T-helper 17 cell (primary cell): Measurements from ENCODE around the gene COQ2. TPM values are rescaled to one million over a fixed set of nuclear protein-coding genes. Genes with fewer than 3 reads are reported as not detected.

Source experiments
- ATAC-seq: fragments of 150-1000 bp; cut with Tn5 transposase; 2 replicates; pipeline ENCODE4 v1.10.0; 2021; ENCODE audit warnings: mild to moderate bottlenecking, moderate library complexity
- DNase-seq, 3 donors: peaks; one replicate each; pipeline versions ENCODE4 v3.0.0 to v3.0.0-alpha.2; 2020 to 2021
- H3K9me3 ChIP-seq: one replicate; pipeline ENCODE4 v1.7.0; 2013; ENCODE audit warnings: low read length, mild to moderate bottlenecking; ENCODE audit not compliant: control insufficient read depth, poor library complexity, severe bottlenecking
- H3K27ac Mint-ChIP-seq: one replicate; pipeline ENCODE4 v1.8.0; 2022; ENCODE audit warnings: mild to moderate bottlenecking, moderate library complexity, mixed read lengths
- H3K27me3 Mint-ChIP-seq: one replicate; pipeline ENCODE4 v1.8.0; 2022; ENCODE audit warnings: mixed read lengths
- H3K36me3 Mint-ChIP-seq: one replicate; pipeline ENCODE4 v1.8.0; 2022; ENCODE audit warnings: low read depth, mixed read lengths
- H3K4me1 Mint-ChIP-seq: one replicate; pipeline ENCODE4 v1.8.0; 2022; ENCODE audit warnings: mild to moderate bottlenecking, mixed read lengths
- H3K4me3 Mint-ChIP-seq: one replicate; pipeline ENCODE4 v1.8.0; 2022; ENCODE audit warnings: mild to moderate bottlenecking, moderate library complexity, mixed read lengths
- total RNA-seq, 4 donors: library from RNA in 2 of 4; stranded (reverse) in 2 of 4; gene quantifications; one replicate each; pipeline ENCODE4 v1.2.3 and lab custom pipeline; 2022 to 2026

COQ2 gene
- total RNA-seq, 2 donors from 2014 or later = 4.7 to 5.5 TPM

DNA sequence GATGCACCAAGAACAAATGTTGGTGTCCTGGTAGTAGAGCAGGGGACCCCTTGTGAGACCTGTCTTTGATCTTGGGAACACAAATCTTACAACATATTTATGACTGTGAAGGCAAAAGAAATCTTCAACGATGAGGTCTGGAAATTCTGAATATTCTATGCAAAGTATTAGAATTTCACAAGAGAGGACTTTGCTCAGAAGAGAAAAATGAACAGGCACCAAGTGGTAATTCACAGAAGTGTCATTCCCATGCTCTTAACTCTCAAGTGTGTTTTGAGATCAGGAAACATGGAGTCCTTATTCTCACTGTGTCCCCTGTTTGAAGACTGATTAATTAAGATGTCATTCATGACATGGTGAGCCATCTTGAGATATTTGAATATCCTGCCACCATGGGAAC, 52.5 kb downstream of the COQ2 start:
- no peaks in the 10 kb centered on the region for H3K27me3 Mint-ChIP-seq
- ATAC-seq = no peak

GRCh38 chr4:83231620-83232076, 53.0 kb downstream of the COQ2 start:
- ATAC-seq (peak; percentile 59), DNase-seq (no peak)
- no peak overlapping the region for H3K27ac Mint-ChIP-seq
- H3K36me3 Mint-ChIP-seq = no peaks in the 10 kb centered on the region
- H3K4me1 Mint-ChIP-seq = peaks cover 36% of the 10 kb centered on the region
- no peaks in the 10 kb centered on the region for H3K27me3 Mint-ChIP-seq
- peak overlapping the region; percentile 26 for H3K4me3 Mint-ChIP-seq
- no peaks in the 10 kb centered on the region for H3K9me3 ChIP-seq

More for the DNA sequence above, 52.5 kb downstream of the COQ2 start:
- peak overlapping the region; percentile 26 for H3K4me3 Mint-ChIP-seq
- no peak for DNase-seq
- H3K4me1 Mint-ChIP-seq = peaks cover 38% of the 10 kb centered on the region
- H3K36me3 Mint-ChIP-seq = no peaks in the 10 kb centered on the region
- no peaks in the 10 kb centered on the region for H3K9me3 ChIP-seq
- no peak overlapping the region for H3K27ac Mint-ChIP-seq

DNA sequence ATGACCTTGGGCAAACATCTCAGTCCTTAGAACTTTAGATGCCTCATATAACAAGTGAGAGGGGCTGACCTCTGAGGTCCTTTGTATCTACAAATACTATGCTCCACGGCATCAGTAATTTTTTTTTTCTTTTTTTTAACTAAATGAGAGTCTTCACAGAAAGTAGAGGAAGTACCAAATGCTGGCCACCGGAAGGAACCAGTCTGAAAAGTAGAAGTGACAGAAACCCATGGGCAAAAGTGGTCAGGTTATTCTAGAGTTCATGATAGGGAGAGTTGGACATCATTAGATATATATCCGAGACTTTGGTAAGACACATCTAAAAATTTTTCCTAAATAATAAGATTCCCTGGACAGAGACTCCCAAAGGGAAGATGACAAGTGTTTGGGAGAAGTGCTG, 53.7 kb downstream of the COQ2 start:
- peak overlapping the region; percentile 61 for H3K4me3 Mint-ChIP-seq
- DNase-seq = no peak
- no peak overlapping the region for H3K27ac Mint-ChIP-seq
- no peak for ATAC-seq
- peaks cover 29% of the 10 kb centered on the region for H3K4me1 Mint-ChIP-seq
- no peaks in the 10 kb centered on the region for H3K9me3 ChIP-seq
- H3K36me3 Mint-ChIP-seq = no peaks in the 10 kb centered on the region
- H3K27me3 Mint-ChIP-seq = no peaks in the 10 kb centered on the region

DNA sequence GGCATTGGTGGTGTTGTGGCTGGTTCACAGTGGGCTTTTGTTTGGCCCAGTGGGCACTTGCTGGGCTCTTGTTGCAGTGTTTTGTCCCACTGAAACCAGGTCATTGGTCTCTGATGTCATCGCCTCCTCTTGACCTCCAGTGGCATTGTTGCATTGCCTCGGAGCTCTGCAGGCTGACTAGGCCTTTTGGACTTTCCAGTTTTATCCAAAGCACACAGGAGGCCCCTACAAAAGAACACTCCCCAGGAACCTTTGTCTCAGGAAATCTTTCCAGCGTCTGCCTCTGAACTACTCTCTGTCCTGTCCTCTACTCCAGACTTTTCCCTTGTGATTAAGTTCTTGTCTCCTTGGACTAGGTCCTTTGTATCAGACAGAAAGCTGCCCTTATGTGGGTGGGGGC, 54.8 kb downstream of the COQ2 start:
- DNase-seq = no peak
- H3K4me1 Mint-ChIP-seq = peaks cover 20% of the 10 kb centered on the region
- H3K9me3 ChIP-seq = no peaks in the 10 kb centered on the region
- no peak for ATAC-seq
- no peak overlapping the region for H3K4me3 Mint-ChIP-seq
- H3K27me3 Mint-ChIP-seq = no peaks in the 10 kb centered on the region
- H3K27ac Mint-ChIP-seq = peak overlapping the region; percentile 37
- no peaks in the 10 kb centered on the region for H3K36me3 Mint-ChIP-seq

DNA sequence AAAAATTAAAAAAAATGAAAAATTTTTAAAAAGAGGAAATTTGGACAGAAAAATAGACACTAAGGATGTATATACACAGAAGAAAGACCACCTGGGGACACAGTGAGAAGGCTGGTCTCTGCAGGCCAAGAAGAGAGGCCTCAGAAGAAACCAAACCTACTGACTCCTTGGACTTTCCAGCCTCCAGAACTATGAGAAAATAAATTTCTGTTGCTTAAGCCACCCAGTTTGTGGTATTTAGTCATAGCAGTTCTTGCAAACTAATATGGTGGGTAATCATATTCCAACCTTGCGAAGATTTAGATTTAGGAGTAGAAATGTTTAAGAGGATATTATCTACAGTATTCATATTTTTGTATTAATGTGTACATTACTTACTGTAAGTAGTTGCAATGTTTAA, 56.4 kb downstream of the COQ2 start:
- H3K4me1 Mint-ChIP-seq = peaks cover 16% of the 10 kb centered on the region
- no peak for ATAC-seq
- H3K9me3 ChIP-seq = no peaks in the 10 kb centered on the region
- H3K4me3 Mint-ChIP-seq = no peak overlapping the region
- no peaks in the 10 kb centered on the region for H3K27me3 Mint-ChIP-seq
- no peak for DNase-seq
- no peak overlapping the region for H3K27ac Mint-ChIP-seq
- H3K36me3 Mint-ChIP-seq = no peaks in the 10 kb centered on the region

DNA sequence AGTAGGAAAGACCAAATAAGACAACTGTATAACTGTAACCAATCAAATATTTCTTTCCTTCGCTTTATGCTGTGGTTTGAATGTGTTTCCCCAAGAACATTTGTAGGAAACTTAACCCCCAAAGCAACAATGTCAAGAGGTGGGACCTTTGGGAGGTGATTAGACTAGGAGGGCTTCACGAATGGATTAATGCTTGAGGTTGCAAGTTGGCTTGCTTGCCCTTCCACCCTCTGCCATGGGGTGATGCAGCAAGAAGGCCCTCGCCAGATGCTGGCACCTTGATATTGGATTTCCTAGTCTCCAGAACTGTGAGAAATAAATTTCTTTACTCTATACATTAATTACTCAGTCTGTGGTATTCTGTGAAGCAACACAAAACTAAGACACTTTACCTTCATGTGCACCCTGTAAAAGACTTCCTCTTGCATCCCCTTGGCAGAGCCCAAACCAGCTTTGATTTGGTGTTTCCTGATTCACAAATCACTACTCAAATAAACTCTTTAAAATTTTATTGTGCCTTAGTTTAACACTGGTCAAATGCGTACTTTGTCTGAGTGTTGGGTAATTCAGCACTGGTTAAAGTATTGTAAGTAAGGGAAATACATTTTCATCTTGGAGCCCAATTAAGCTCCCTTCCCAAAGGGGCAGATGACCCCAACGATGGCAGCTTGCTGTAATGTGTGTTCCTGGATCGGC, 59.9 kb downstream of the COQ2 start:
- no peaks in the 10 kb centered on the region for H3K9me3 ChIP-seq
- Mint-ChIP-seq H3K27me3 (no peaks in the 10 kb centered on the region), H3K4me3 (no peak overlapping the region), H3K4me1 (peaks cover 16% of the 10 kb centered on the region), H3K27ac (no peak overlapping the region), H3K36me3 (no peaks in the 10 kb centered on the region)
- no peak for ATAC-seq
- DNase-seq = no peak

GRCh38 chr4:83223781-83224180, 60.8 kb downstream of the COQ2 start:
- Mint-ChIP-seq H3K4me3 (no peak overlapping the region), H3K27me3 (no peaks in the 10 kb centered on the region), H3K4me1 (peaks cover 24% of the 10 kb centered on the region), H3K36me3 (no peaks in the 10 kb centered on the region), H3K27ac (no peak overlapping the region)
- no peaks in the 10 kb centered on the region for H3K9me3 ChIP-seq
- ATAC-seq (no peak), DNase-seq (no peak)

- no peak overlapping the region for H3K4me3 Mint-ChIP-seq
- no peaks in the 10 kb centered on the region for H3K27me3 Mint-ChIP-seq
- no peaks in the 10 kb centered on the region for H3K9me3 ChIP-seq
- H3K36me3 Mint-ChIP-seq = no peaks in the 10 kb centered on the region
- ATAC-seq (no peak), DNase-seq (no peak)
- no peak overlapping the region for H3K27ac Mint-ChIP-seq
- peaks cover 36% of the 10 kb centered on the region for H3K4me1 Mint-ChIP-seq
Measured at GRCh38 chr4:83221897-83222441, 62.6 kb downstream of the COQ2 start.

DNA sequence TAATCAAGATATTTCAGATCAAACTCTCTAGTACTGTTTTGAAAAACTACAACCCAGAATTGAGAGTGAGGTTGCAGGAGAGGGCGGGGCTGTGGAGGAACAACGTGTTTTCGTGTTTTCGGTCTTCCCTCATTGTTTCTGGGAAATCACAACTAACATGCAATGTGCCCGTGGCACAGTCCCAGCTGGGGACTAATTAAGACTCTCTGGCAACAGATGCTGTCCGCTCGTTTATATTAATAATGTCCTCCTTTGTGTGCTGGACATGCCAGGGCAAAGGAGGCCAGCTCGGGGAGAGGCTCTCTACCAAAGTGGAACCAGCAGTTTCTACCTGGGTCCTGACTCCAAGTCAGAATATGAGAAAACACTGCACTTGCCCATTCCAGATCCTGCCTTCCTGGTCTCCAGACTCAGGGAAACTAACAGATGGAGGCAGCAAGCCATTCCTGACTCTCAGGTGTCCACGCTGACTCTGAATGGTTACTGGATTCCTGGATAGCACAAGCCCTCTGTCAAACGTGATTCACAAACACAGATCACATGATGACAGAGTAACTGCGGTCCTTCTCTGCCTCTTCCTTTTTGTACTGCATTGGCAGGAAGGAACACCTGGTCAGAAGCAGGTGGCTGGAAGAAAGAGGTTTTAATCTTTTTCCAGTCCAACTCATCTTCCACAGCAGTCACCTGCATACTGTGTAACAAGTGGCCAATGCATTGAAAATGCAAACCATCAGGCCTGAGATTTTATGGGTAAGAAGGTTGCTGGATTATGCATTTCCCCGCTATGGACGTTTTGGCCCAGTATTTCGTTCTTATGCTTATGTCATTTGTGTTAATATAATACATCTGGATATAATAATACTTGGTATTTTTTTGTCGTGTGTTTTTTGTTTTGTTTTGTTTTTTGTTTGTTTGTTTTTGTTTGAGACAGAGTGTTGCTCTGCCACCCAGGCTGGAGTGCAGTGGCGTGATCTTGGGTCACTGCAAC, 65.0 kb downstream of the COQ2 start:
- Mint-ChIP-seq H3K4me3 (peak overlapping the region; percentile 84), H3K36me3 (no peaks in the 10 kb centered on the region), H3K27ac (peak overlapping the region; percentile 96), H3K4me1 (peaks cover 43% of the 10 kb centered on the region), H3K27me3 (no peaks in the 10 kb centered on the region)
- DNase-seq = no peak
- H3K9me3 ChIP-seq = no peaks in the 10 kb centered on the region
- ATAC-seq = peak; percentile 29

DNA sequence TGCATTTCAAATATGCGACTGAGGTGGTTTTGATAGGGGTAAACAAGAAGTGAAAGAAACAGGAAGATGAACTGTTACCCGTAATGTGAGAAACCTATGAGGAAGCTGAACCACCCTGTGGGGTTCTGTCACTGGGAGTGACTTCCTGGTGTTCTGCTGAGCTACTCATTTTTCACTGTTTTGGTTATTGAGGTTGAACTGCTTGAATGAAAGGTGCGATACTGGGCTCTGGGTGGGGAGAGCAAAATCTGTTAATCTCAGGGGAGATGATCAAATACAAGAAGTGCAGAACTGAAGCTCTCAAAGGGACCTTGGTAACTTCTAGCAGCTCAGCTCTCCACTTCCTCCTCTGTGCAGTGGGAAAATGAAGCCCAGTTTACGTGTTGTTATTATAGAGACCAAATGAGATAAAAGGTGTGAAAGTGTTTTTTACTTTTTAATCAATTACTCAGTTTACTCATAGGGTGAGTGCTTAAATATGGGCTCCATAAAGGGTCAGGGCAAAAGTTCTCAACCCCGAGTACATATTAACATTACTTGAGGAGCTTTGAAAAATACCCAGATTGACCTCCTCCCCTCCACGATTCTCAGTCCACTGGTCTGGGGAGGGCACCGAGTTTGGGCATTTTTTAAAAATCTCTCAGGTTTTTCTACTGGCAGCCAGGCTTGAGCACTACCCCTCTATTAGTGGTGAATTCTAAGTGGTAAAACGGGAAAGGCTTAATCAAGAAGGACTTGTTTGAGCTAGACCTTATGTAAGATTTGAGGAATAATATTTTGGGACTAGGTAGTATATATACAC, 66.7 kb downstream of the COQ2 start:
- peak overlapping the region; percentile 96 for H3K27ac Mint-ChIP-seq
- peak; percentile 93 for ATAC-seq
- H3K36me3 Mint-ChIP-seq = no peaks in the 10 kb centered on the region

DNA sequence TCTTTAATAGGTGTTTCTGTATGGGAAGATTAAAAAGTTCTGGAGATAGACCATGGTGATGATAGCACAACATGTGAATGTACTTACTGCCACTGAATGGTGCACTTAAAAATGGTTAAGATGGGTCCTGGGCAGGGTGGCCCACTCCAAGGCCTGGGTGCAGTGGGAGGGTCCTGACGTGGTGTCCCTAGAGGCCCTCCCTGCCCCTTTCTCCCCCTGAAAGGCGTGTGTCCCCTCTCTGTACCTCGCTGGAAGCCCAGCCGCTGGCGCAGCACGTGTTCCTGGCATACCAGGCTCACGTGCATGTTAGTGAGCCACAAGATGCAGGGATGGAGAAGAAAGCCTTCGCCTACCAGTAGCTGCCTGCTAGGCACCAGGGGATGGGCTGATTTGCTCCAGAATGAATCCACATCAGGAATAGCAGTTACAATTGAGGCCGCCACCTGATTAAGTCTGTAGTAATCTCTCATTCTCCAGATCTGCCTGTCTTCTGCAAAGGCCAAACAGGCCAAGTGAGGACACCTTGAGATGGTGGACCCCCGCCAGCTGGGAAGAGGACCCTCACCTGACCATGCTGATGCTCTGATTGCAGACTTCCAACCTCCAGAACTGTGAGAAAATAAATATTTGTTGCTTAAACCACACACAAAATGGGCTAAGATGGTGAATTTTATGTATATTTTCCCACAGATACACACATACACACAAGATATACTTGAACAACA, 67.5 kb downstream of the COQ2 start:
- no peaks in the 10 kb centered on the region for H3K9me3 ChIP-seq
- Mint-ChIP-seq H3K4me3 (peak overlapping the region; percentile 81), H3K27ac (peak overlapping the region; percentile 96), H3K27me3 (no peaks in the 10 kb centered on the region), H3K36me3 (no peaks in the 10 kb centered on the region), H3K4me1 (peaks cover 50% of the 10 kb centered on the region)
- no peak for ATAC-seq
- DNase-seq = no peak

More for the DNA sequence above, 66.7 kb downstream of the COQ2 start:
- Mint-ChIP-seq H3K4me3 (peak overlapping the region; percentile 81), H3K27me3 (no peaks in the 10 kb centered on the region), H3K4me1 (peaks cover 48% of the 10 kb centered on the region)
- H3K9me3 ChIP-seq = no peaks in the 10 kb centered on the region
- peak; percentile 18 to 28 (median 19) for DNase-seq

- Mint-ChIP-seq H3K27me3 (no peaks in the 10 kb centered on the region), H3K4me1 (peaks cover 57% of the 10 kb centered on the region), H3K4me3 (no peak overlapping the region), H3K36me3 (no peaks in the 10 kb centered on the region), H3K27ac (no peak overlapping the region)
- H3K9me3 ChIP-seq = no peaks in the 10 kb centered on the region
- DNase-seq (no peak), ATAC-seq (no peak)
Measured at GRCh38 chr4:83214079-83214478, 70.5 kb downstream of the COQ2 start.
